ENCODE data around the gene ZC3H12D.
"Not testable (repeated sequence)": the region's sequence is repeated elsewhere in the genome, so short reads cannot be mapped to it uniquely, and the experiment has no call there.

DNA sequence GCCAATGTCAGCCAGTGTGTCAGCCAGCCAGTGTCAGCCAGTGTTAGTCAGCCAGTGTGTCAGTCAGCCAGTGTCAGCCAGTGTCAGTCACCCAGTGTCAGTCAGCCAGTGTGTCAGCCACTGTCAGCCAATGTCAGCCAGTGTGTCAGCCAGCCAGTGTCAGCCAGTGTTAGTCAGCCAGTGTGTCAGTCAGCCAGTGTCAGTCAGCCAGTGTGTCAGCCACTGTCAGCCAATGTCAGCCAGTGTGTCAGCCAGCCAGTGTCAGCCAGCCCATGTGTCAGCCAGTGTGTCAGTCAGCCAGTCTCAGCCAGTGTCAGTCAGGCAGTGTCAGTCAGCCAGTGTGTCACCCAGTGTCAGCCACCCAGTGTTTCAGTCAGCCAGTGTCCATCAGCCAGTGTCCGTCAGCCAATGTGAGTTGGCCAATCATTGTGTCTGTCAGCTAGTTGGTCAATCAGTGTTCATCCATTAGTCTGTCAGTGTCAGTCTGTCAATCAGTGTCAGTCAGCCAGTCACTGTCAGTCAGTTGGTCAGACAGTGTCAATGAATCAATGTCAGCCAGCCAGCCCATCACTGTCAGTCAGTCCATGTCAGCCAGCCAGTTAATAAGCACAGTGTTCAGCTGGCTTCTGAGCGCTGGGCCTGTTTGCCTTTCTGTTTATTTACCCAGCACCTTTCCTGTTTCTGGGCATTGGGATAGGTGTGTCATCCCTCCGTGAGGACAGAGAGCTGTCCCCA, 40.3 kb downstream of the ZC3H12D start:
- not testable (repeated sequence) for TF ChIP-seq ZSCAN30 (tag by site-specific recombination; IDR thresholded peaks at IDR 0.05); ZNF777 (tag by site-specific recombination; IDR thresholded peaks at IDR 0.05; ENCODE audit: borderline replicate concordance); ZNF169 (tag by site-specific recombination; IDR thresholded peaks at IDR 0.05); TRIM28 (IDR thresholded peaks at IDR 0.05; ENCODE audit: borderline replicate concordance, low read length); ZNF776 (tag by site-specific recombination; IDR thresholded peaks at IDR 0.05; ENCODE audit: borderline replicate concordance); SP2 (tag by site-specific recombination; IDR thresholded peaks at IDR 0.05); ZFHX2 (tag by site-specific recombination; conservative IDR thresholded peaks at IDR 0.05)
- TF ChIP-seq, protein P1, sequence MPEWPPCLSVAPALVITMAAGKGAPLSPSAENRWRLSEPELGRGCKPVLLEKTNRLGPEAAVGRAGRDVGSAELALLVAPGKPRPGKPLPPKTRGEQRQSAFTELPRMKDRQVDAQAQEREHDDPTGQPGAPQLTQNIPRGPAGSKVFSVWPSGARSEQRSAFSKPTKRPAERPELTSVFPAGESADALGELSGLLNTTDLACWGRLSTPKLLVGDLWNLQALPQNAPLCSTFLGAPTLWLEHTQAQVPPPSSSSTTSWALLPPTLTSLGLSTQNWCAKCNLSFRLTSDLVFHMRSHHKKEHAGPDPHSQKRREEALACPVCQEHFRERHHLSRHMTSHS (tag by site-specific recombination; IDR thresholded peaks at IDR 0.05) = not testable (repeated sequence)
- TF ChIP-seq, protein P2, sequence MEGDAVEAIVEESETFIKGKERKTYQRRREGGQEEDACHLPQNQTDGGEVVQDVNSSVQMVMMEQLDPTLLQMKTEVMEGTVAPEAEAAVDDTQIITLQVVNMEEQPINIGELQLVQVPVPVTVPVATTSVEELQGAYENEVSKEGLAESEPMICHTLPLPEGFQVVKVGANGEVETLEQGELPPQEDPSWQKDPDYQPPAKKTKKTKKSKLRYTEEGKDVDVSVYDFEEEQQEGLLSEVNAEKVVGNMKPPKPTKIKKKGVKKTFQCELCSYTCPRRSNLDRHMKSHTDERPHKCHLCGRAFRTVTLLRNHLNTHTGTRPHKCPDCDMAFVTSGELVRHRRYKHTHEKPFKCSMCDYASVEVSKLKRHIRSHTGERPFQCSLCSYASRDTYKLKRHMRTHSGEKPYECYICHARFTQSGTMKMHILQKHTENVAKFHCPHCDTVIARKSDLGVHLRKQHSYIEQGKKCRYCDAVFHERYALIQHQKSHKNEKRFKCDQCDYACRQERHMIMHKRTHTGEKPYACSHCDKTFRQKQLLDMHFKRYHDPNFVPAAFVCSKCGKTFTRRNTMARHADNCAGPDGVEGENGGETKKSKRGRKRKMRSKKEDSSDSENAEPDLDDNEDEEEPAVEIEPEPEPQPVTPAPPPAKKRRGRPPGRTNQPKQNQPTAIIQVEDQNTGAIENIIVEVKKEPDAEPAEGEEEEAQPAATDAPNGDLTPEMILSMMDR (tag by site-specific recombination; IDR thresholded peaks at IDR 0.05) = not testable (repeated sequence)
- TF ChIP-seq, protein P3, sequence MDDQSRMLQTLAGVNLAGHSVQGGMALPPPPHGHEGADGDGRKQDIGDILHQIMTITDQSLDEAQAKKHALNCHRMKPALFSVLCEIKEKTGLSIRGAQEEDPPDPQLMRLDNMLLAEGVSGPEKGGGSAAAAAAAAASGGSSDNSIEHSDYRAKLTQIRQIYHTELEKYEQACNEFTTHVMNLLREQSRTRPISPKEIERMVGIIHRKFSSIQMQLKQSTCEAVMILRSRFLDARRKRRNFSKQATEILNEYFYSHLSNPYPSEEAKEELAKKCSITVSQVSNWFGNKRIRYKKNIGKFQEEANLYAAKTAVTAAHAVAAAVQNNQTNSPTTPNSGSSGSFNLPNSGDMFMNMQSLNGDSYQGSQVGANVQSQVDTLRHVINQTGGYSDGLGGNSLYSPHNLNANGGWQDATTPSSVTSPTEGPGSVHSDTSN (CRISPR knock-in tag; IDR thresholded peaks at IDR 0.05) = not testable (repeated sequence)
- TF ChIP-seq, protein P4, sequence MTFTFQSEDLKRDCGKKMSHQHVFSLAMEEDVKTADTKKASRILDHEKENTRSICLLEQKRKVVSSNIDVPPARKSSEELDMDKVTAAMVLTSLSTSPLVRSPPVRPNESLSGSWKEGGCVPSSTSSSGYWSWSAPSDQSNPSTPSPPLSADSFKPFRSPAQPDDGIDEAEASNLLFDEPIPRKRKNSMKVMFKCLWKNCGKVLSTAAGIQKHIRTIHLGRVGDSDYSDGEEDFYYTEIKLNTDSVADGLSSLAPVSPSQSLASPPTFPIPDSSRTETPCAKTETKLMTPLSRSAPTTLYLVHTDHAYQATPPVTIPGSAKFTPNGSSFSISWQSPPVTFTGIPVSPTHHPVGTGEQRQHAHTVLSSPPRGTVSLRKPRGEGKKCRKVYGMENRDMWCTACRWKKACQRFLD (tag by site-specific recombination; IDR thresholded peaks at IDR 0.05) = not testable (repeated sequence)

Measured in HEK293 (cell line).